K562 (cell line): ENCODE measurements around the gene EPS8. TPM values are rescaled to one million over a fixed set of nuclear protein-coding genes. Genes with fewer than 3 reads are reported as not detected.

ENCODE experiments used
- ATAC-seq: fragments of 200-7000 bp; cut with Tn5 transposase; 3 replicates; pipeline ENCODE4 v1.9.1; 2020; ENCODE audit warnings: moderate library complexity
- BruUV-seq: library from RNA; stranded (reverse); fragments of 400-500 nt; replicated peaks from 2 replicates; lab custom pipeline; 2021; lab: Mats Ljungman, UMichigan
- CTCF ChIA-PET: fragments of 300-600 bp; formaldehyde crosslinking; extraction: SDS; loops from one replicate; lab custom pipeline; 2021; ENCODE audit warnings: low intra/inter-chr PET ratio; lab: Yijun Ruan, JAX
- POLR2A ChIA-PET: fragments of 300-600, 350-650 bp; sonication (Branson Sonifier 250); formaldehyde crosslinking; extraction: SDS; loops from one replicate; lab custom pipeline; 2021; ENCODE audit warnings: antibody characterized with exemption, inconsistent platforms; lab: Yijun Ruan, JAX
- DNase-seq, 4 experiments: peaks; one replicate each; pipeline versions ENCODE4 v3.0.0 to v3.0.0-alpha.2; 2011 to 2018; ENCODE audit warnings: low spot score in 3 of 4, mixed read lengths in 3 of 4; ENCODE audit errors: extremely low read depth in 1 of 4
- FAIRE-seq: peaks from 2 replicates; lab custom pipeline; 2011; peaks lifted over from hg19 to GRCh38; lab: Jason Lieb, UNC
- H2AFZ ChIP-seq: 2 replicates; pipeline ENCODE4 v1.6.0; 2011; ENCODE audit warnings: low read depth, low read length, control low read depth, inconsistent platforms
- H3K27ac ChIP-seq: fragments of 200-600 bp; 3 replicates; pipeline ENCODE4 v1.8.0; 2011; ENCODE audit warnings: low read depth, mild to moderate bottlenecking, control low read depth, inconsistent platforms, low read length, moderate library complexity, mixed read lengths; ENCODE audit errors: extremely low read depth
- H3K27me3 ChIP-seq, 2 experiments: fragments of 300-600 bp in 1 of 2; 2 replicates in 1 of 2; 3 replicates in 1 of 2; pipeline versions ENCODE4 v1.6.0 to v1.8.0; 2011; ENCODE audit warnings: inconsistent platforms in 2 of 2, low read length in 2 of 2, mild to moderate bottlenecking in 1 of 2, mixed read lengths in 1 of 2, moderate library complexity in 1 of 2; ENCODE audit not compliant: control insufficient read depth in 2 of 2, insufficient read depth in 2 of 2
- H3K36me3 ChIP-seq: fragments of 300-600 bp; 3 replicates; pipeline ENCODE4 v1.8.0; 2011; ENCODE audit warnings: mild to moderate bottlenecking, low read length, inconsistent platforms; ENCODE audit not compliant: control insufficient read depth, insufficient read depth
- H3K4me1 ChIP-seq, 2 experiments: fragments of 200-600 bp in 1 of 2; replicated peaks in 1 of 2; 2 replicates in 1 of 2; 3 replicates in 1 of 2; pipeline versions ENCODE4 v1.5.1 to v1.8.0; 2011; ENCODE audit warnings: inconsistent platforms in 2 of 2, low read length in 2 of 2, mild to moderate bottlenecking in 1 of 2, mixed read lengths in 1 of 2, moderate library complexity in 1 of 2; ENCODE audit not compliant: control insufficient read depth in 2 of 2, insufficient read depth in 2 of 2
- H3K4me2 ChIP-seq: 2 replicates; pipeline ENCODE4 v1.6.1; 2011; ENCODE audit warnings: low read length, control low read depth, inconsistent platforms, mixed read lengths; ENCODE audit not compliant: insufficient read depth
- H3K4me3 ChIP-seq: fragments of 200-600 bp; sonication (generic), shearing (Covaris generic); 2 replicates; pipeline ENCODE4 v1.5.1; 2016; ENCODE audit warnings: control low read depth, inconsistent platforms
- H3K79me2 ChIP-seq: fragments of 200-600 bp; 3 replicates; pipeline ENCODE4 v1.8.0; 2011; ENCODE audit warnings: low read length, inconsistent platforms; ENCODE audit not compliant: control insufficient read depth, insufficient read depth
- H3K9ac ChIP-seq, 2 experiments: 2 replicates each; pipeline versions ENCODE4 v1.6.0 to v1.6.1; 2011; ENCODE audit warnings: low read depth in 2 of 2, low read length in 2 of 2, control low read depth in 1 of 2, inconsistent platforms in 1 of 2, mild to moderate bottlenecking in 1 of 2, mixed read lengths in 1 of 2; ENCODE audit not compliant: insufficient read depth in 1 of 2
- H3K9me1 ChIP-seq: one replicate; pipeline ENCODE4 v1.6.0; 2011; ENCODE audit warnings: inconsistent platforms, mild to moderate bottlenecking, low read length, moderate library complexity; ENCODE audit not compliant: control insufficient read depth, insufficient read depth
- H3K9me3 ChIP-seq: replicated peaks from 2 replicates; pipeline ENCODE4 v1.5.1; 2011; ENCODE audit warnings: low read depth, low read length, inconsistent platforms; ENCODE audit not compliant: control insufficient read depth, insufficient read depth
- H4K20me1 ChIP-seq: replicated peaks from 2 replicates; pipeline ENCODE4 v1.6.1; 2011; ENCODE audit warnings: low read length, inconsistent platforms, mixed read lengths; ENCODE audit not compliant: control insufficient read depth, insufficient read depth
- ADNP ChIP-seq: fragments of 200-800 bp; sonication (Bioruptor generic); IDR thresholded peaks from 2 replicates; pipeline ENCODE4 v1.6.1; 2016; ENCODE audit warnings: missing genetic modification characterization, missing compliant biosample characterization
- ESRRB ChIP-seq: fragments of 250-450 bp; sonication (Bioruptor Pico); IDR thresholded peaks from 2 replicates; pipeline ENCODE4 v1.5.0; 2020; ENCODE audit warnings: mild to moderate bottlenecking, moderate library complexity, borderline replicate concordance
- HDGF ChIP-seq: fragments of 450-650 bp; IDR thresholded peaks from 2 replicates; pipeline ENCODE4 v1.6.1; 2016
- HOXB6 ChIP-seq: fragments of 250-450 bp; sonication (Bioruptor Pico); IDR thresholded peaks from 2 replicates; pipeline ENCODE4 v1.5.1; 2022; ENCODE audit warnings: mild to moderate bottlenecking, borderline replicate concordance
- ID3 ChIP-seq, 2 experiments: fragments of 250-450 bp in 1 of 2; fragments of 450-650 bp in 1 of 2; sonication (Bioruptor Pico) in 1 of 2; IDR thresholded peaks; 2 replicates each; pipeline versions ENCODE4 v1.6.1 to v1.8.0; 2016 to 2021; ENCODE audit warnings: mild to moderate bottlenecking in 2 of 2, moderate library complexity in 2 of 2, missing compliant biosample characterization in 1 of 2, missing genetic modification characterization in 1 of 2
- NCOA6 ChIP-seq: fragments of 450-650 bp; IDR thresholded peaks from 2 replicates; pipeline ENCODE4 v1.6.1; 2017; ENCODE audit warnings: mild to moderate bottlenecking
- NFIC ChIP-seq: fragments of 450-650 bp; IDR thresholded peaks from 2 replicates; pipeline ENCODE4 v1.6.1; 2017; ENCODE audit warnings: mild to moderate bottlenecking, inconsistent platforms
- POLR3G ChIP-seq: IDR thresholded peaks from 2 replicates; pipeline ENCODE4 v1.6.1; 2011; ENCODE audit not compliant: insufficient read length, insufficient replicate concordance; ENCODE audit errors: extremely low read depth
- RBM15 ChIP-seq: fragments of 200-400 bp; formaldehyde crosslinking; IDR thresholded peaks from 2 replicates; pipeline ENCODE4 v1.6.1; 2018; ENCODE audit warnings: mild to moderate bottlenecking, low read length, moderate library complexity; ENCODE audit not compliant: insufficient read depth
- ZNF511 ChIP-seq: sonication (generic); formaldehyde crosslinking; IDR thresholded peaks from 2 replicates; pipeline ENCODE4 v1.8.0; 2022; ENCODE audit warnings: mild to moderate bottlenecking, missing genetic modification reagents
- ZNF696 ChIP-seq: fragments of 250-450 bp; sonication (Bioruptor Pico); conservative IDR thresholded peaks from 2 replicates; pipeline ENCODE4 v1.4.0; 2020; ENCODE audit warnings: mild to moderate bottlenecking, moderate library complexity
- ZNF785 ChIP-seq: fragments of 250-450 bp; sonication (Bioruptor Pico); IDR thresholded peaks from 2 replicates; pipeline ENCODE4 v1.4.0; 2020; ENCODE audit warnings: mild to moderate bottlenecking
- WGBS: fragments of 100-300 bp; shearing (Covaris generic); methylation state at CpG from one replicate; pipeline ENCODE4 v1.1.6; 2016; ENCODE audit warnings: low coverage, mixed read lengths; ENCODE audit not compliant: insufficient coverage; ENCODE audit errors: missing lambda C conversion rate; 5-methylcytosine and 5-hydroxymethylcytosine counted together
- in situ Hi-C: fragments of 300-500 bp; cut with MboI; formaldehyde crosslinking; loops from 4 replicates; pipeline ENCODE4 v1.15.0; 2018; ENCODE audit warnings: inconsistent platforms, mixed read lengths
- intact Hi-C: fragments of 100-400 bp; cut with micrococcal nuclease; formaldehyde crosslinking; loops from 2 replicates; pipeline ENCODE4 v1.14.2; 2022
- polyA plus RNA-seq, 8 experiments: library from polyadenylated mRNA; depleted of rRNA in 4 of 8; stranded (reverse) in 5 of 8; unstranded in 3 of 8; fragments of >200 nt; fragmentation: Nextera tagmentation in 2 of 8; fragmentation: Illumina TruSeq in 1 of 8; extraction: Ambion mirVana in 2 of 8; extraction: Trizol in 1 of 8; gene quantifications; 2 replicates each; pipeline versions ENCODE4 v1.2.1 to v1.2.3, GENCODE V29; 2011 to 2014; ENCODE audit warnings: inconsistent platforms in 1 of 8, missing spikeins in 1 of 8
- total RNA-seq, 7 experiments: library from RNA; depleted of rRNA in 6 of 7; stranded (reverse); fragments of >200 nt in 6 of 7; fragmentation: Illumina TruSeq in 2 of 7; extraction: Trizol in 2 of 7; gene quantifications; 2 replicates each; pipeline versions ENCODE4 v1.2.1 to v1.2.3, GENCODE V29; 2011 to 2021; ENCODE audit warnings: low replicate concordance in 1 of 7
- TF ChIP-seq, protein P1 (sequence below): fragments of 450-650 bp; IDR thresholded peaks from 2 replicates; pipeline ENCODE4 v1.6.1; 2016; ENCODE audit warnings: antibody characterized with exemption
- TF ChIP-seq, protein P2 (sequence below): sonication (generic); formaldehyde crosslinking; IDR thresholded peaks from 2 replicates; pipeline ENCODE4 v1.8.1; 2023; ENCODE audit warnings: missing genetic modification reagents, mild to moderate bottlenecking, borderline replicate concordance

The EPS8 gene
- total and polyA plus RNA-seq, 9 of the 15 experiments (the other 6 are each of a cell fraction or from before 2014, with no cell fraction given), result 0.10 to 1.9 (median 0.33) TPM

DNA sequence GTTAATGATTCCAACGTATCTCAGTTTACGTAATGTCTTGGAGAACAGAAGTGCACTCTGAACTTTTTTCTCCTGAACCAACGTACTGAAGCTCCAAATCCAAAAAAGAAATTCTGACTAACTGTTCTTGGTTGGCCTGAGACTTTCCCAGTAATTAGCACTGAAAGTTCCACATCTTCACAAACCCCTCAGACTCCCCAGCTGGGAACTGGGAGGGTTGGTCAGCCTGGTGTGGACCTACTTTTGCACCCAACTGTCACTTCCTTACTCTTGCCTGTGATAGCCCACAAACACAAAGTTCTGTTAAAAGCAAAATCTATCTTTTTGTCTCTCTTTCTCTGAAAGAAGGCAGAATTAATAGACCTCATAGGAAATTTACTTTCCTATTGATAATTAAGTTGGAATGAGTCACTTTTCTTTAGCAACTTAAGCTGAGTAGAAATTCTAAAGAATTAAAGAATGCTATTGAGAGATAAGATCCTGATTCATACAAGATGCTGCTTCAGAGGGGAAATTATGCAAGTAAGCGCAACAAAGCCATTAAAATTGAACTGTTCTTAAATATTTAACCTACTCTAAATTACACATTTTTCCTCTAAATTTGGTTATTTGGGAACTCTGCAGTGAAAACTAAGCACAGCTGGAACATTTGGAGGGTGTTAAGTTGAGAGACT lies 155.0 kb downstream of the EPS8 start:
- no peaks in the 10 kb centered on the region for H3K36me3 ChIP-seq
- 0% methylated on average over 4 of the region's 4 CpGs for WGBS
- POLR2A ChIA-PET, result no interaction called here
- no peak for TF ChIP-seq POLR3G
- TF ChIP-seq, protein P1, sequence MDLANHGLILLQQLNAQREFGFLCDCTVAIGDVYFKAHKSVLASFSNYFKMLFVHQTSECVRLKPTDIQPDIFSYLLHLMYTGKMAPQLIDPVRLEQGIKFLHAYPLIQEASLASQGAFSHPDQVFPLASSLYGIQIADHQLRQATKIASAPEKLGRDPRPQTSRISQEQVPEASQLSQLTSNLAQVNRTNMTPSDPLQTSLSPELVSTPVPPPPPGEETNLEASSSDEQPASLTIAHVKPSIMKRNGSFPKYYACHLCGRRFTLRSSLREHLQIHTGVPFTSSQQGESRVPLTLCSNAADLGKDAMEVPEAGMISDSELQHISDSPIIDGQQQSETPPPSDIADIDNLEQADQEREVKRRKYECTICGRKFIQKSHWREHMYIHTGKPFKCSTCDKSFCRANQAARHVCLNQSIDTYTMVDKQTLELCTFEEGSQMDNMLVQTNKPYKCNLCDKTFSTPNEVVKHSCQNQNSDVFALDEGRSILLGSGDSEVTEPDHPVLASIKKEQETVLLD, result no peak
- no peak for TF ChIP-seq ESRRB (CRISPR knock-in tag)
- no peak for TF ChIP-seq ZNF785 (CRISPR knock-in tag)
- TF ChIP-seq HDGF, result no peak
- no peak for TF ChIP-seq HOXB6
- TF ChIP-seq ID3 (CRISPR knock-in tag; IDR thresholded peaks at IDR 0.05), result no peak
- TF ChIP-seq ID3 (tag; IDR thresholded peaks at IDR 0.05), result no peak
- TF ChIP-seq, protein P2, sequence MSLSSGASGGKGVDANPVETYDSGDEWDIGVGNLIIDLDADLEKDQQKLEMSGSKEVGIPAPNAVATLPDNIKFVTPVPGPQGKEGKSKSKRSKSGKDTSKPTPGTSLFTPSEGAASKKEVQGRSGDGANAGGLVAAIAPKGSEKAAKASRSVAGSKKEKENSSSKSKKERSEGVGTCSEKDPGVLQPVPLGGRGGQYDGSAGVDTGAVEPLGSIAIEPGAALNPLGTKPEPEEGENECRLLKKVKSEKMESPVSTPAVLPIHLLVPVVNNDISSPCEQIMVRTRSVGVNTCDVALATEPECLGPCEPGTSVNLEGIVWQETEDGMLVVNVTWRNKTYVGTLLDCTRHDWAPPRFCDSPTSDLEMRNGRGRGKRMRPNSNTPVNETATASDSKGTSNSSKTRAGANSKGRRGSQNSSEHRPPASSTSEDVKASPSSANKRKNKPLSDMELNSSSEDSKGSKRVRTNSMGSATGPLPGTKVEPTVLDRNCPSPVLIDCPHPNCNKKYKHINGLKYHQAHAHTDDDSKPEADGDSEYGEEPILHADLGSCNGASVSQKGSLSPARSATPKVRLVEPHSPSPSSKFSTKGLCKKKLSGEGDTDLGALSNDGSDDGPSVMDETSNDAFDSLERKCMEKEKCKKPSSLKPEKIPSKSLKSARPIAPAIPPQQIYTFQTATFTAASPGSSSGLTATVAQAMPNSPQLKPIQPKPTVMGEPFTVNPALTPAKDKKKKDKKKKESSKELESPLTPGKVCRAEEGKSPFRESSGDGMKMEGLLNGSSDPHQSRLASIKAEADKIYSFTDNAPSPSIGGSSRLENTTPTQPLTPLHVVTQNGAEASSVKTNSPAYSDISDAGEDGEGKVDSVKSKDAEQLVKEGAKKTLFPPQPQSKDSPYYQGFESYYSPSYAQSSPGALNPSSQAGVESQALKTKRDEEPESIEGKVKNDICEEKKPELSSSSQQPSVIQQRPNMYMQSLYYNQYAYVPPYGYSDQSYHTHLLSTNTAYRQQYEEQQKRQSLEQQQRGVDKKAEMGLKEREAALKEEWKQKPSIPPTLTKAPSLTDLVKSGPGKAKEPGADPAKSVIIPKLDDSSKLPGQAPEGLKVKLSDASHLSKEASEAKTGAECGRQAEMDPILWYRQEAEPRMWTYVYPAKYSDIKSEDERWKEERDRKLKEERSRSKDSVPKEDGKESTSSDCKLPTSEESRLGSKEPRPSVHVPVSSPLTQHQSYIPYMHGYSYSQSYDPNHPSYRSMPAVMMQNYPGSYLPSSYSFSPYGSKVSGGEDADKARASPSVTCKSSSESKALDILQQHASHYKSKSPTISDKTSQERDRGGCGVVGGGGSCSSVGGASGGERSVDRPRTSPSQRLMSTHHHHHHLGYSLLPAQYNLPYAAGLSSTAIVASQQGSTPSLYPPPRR (CRISPR knock-in tag), result no peak
- no peak for TF ChIP-seq ADNP (tag)
- no peak for TF ChIP-seq RBM15
- no peak for TF ChIP-seq NCOA6
- TF ChIP-seq ZNF696 (CRISPR knock-in tag), result no peak
- no peak for TF ChIP-seq ZNF511 (CRISPR knock-in tag)
- TF ChIP-seq NFIC, result no peak
- DNase-seq (no peak), FAIRE-seq (no peak), ATAC-seq (no peak)
- H3K9ac ChIP-seq, result no peak overlapping the region
- H2AFZ ChIP-seq, result no peak overlapping the region
- H3K9me3 ChIP-seq, result no peaks in the 10 kb centered on the region
- in situ Hi-C loops, result no loop called here
- H3K4me1 ChIP-seq, result no peaks in the 10 kb centered on the region
- no peak overlapping the region for H3K27ac ChIP-seq
- intact Hi-C loops, result no loop called here
- H3K4me3 ChIP-seq, result no peak overlapping the region
- no peaks in the 10 kb centered on the region for H3K9me1 ChIP-seq
- H4K20me1 ChIP-seq, result no peaks in the 10 kb centered on the region
- H3K79me2 ChIP-seq, result no peaks in the 10 kb centered on the region
- H3K27me3 ChIP-seq, result no peaks in the 10 kb centered on the region
- no TSS peak for BruUV-seq
- H3K4me2 ChIP-seq, result no peak overlapping the region
- CTCF ChIA-PET, result no interaction called here
